PC-3 (cell line): ENCODE measurements around the gene CD28.

Source experiments
- EZH2 ChIP-seq: fragments of 300-600 bp; sonication (generic); IDR thresholded peaks from one replicate; pipeline ENCODE4 v1.6.1; 2017; ENCODE audit warnings: antibody characterized with exemption, mild to moderate bottlenecking, low read length; ENCODE audit not compliant: unreplicated experiment
- TF ChIP-seq, protein P1 (sequence below): fragments of 300-600 bp; sonication (generic); conservative IDR thresholded peaks from 2 replicates; pipeline ENCODE4 v1.5.1; 2017; ENCODE audit warnings: antibody characterized with exemption, low read depth, mild to moderate bottlenecking, low read length

DNA sequence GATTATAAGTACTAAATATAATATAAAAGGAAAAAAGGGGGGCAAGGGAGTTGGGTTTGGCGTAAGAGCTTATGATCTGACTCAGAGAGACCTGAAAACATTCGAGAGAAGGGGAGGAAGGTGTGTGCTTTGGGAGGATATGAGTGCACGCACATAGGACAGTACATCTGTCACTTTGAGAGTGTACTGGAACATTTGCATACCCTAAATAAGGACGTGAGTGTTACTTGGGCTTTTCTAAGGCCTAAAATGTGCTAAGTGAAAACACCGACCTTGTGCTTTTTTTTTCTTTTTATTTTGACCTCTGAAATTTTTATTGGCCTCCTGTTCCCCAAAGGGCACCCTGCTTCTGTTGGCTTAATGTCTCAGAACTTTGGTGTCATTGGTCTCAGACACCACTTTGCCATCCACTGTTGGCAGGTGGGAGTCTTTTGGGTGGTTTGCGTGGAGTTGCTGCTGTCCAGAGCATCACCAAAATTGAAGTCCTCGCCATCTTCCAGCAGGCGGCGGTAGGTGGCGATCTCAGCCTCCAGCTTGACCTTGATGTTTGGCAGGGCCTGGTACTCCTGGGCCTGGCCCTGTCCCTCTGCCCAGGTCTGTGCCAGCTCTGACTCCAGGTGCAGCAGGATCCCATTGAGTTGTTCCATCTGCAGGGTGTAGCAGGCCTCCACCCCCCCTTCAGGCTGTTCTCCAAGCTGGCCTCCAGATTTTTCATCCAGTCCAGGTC is 57.7 kb downstream of the CD28 start:
- TF ChIP-seq, protein P1, sequence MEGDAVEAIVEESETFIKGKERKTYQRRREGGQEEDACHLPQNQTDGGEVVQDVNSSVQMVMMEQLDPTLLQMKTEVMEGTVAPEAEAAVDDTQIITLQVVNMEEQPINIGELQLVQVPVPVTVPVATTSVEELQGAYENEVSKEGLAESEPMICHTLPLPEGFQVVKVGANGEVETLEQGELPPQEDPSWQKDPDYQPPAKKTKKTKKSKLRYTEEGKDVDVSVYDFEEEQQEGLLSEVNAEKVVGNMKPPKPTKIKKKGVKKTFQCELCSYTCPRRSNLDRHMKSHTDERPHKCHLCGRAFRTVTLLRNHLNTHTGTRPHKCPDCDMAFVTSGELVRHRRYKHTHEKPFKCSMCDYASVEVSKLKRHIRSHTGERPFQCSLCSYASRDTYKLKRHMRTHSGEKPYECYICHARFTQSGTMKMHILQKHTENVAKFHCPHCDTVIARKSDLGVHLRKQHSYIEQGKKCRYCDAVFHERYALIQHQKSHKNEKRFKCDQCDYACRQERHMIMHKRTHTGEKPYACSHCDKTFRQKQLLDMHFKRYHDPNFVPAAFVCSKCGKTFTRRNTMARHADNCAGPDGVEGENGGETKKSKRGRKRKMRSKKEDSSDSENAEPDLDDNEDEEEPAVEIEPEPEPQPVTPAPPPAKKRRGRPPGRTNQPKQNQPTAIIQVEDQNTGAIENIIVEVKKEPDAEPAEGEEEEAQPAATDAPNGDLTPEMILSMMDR = no peak
- no peak for TF ChIP-seq EZH2
